Neural cell (in vitro differentiated cells): ENCODE measurements around the gene DUSP19. TPM values are rescaled to one million over a fixed set of nuclear protein-coding genes. Genes with fewer than 3 reads are reported as not detected.

Experiments used
- H2AFZ ChIP-seq: fragments of 200-600, 300-800 bp; sonication (generic), shearing (Covaris generic); 2 replicates; pipeline ENCODE4 v1.6.0; 2014; ENCODE audit warnings: low read depth, mild to moderate bottlenecking, antibody characterized with exemption, low read length, moderate library complexity
- H3F3A ChIP-seq: fragments of 200-600 bp; shearing (Covaris generic); 2 replicates; pipeline ENCODE4 v1.6.1; 2016; ENCODE audit warnings: mild to moderate bottlenecking, moderate library complexity, mixed read lengths, antibody characterized with exemption, low read length; ENCODE audit not compliant: insufficient read depth, poor library complexity, severe bottlenecking
- H3K27ac ChIP-seq: fragments of 200-600, 300-800 bp; sonication (generic), shearing (Covaris generic); 2 replicates; pipeline ENCODE4 v1.5.1; 2014; ENCODE audit warnings: mild to moderate bottlenecking, low read length, moderate library complexity
- H3K27me3 ChIP-seq: fragments of 300-800, 200-600 bp; sonication (generic), shearing (Covaris generic); 2 replicates; pipeline ENCODE4 v1.6.0; 2014; ENCODE audit warnings: mild to moderate bottlenecking, low read depth, low read length, moderate library complexity; ENCODE audit not compliant: insufficient read depth
- H3K36me3 ChIP-seq: fragments of 300-800, 200-600 bp; sonication (generic), shearing (Covaris generic); 2 replicates; pipeline ENCODE4 v1.5.1; 2014; ENCODE audit warnings: mild to moderate bottlenecking, antibody characterized with exemption, low read length, moderate library complexity; ENCODE audit not compliant: insufficient read depth
- H3K4me2 ChIP-seq: fragments of 300-800, 200-600 bp; sonication (generic), shearing (Covaris generic); 2 replicates; pipeline ENCODE4 v1.6.0; 2014; ENCODE audit warnings: mild to moderate bottlenecking, low read length
- H3K4me3 ChIP-seq: fragments of 300-800, 200-600 bp; sonication (generic), shearing (Covaris generic); 2 replicates; pipeline ENCODE4 v1.5.1; 2014; ENCODE audit warnings: mild to moderate bottlenecking, low read length, moderate library complexity
- H3K79me2 ChIP-seq: fragments of 200-600 bp; shearing (Covaris generic); replicated peaks from 2 replicates; pipeline ENCODE4 v1.6.0; 2014; ENCODE audit warnings: mild to moderate bottlenecking, low read length, moderate library complexity; ENCODE audit not compliant: insufficient read depth
- H3K9ac ChIP-seq: fragments of 300-800, 200-600 bp; sonication (generic), shearing (Covaris generic); 2 replicates; pipeline ENCODE4 v1.6.1; 2016; ENCODE audit warnings: mild to moderate bottlenecking, low read length, mixed read lengths
- H3K9me2 ChIP-seq: fragments of 200-600 bp; shearing (Covaris generic); 2 replicates; pipeline ENCODE4 v1.6.1; 2016; ENCODE audit warnings: mild to moderate bottlenecking, low read length, mixed read lengths; ENCODE audit not compliant: insufficient read depth
- H3K9me3 ChIP-seq: fragments of 200-600, 300-800 bp; sonication (generic), shearing (Covaris generic); 2 replicates; pipeline ENCODE4 v1.6.1; 2016; ENCODE audit warnings: mild to moderate bottlenecking, mixed run types, low read length, moderate library complexity, mixed read lengths
- H4K20me1 ChIP-seq: fragments of 200-600 bp; shearing (Covaris generic); 2 replicates; pipeline ENCODE4 v1.6.1; 2016; ENCODE audit warnings: mild to moderate bottlenecking, mixed run types; ENCODE audit not compliant: insufficient read depth
- EP300 ChIP-seq: fragments of 450-650 bp; conservative IDR thresholded peaks from 2 replicates; pipeline ENCODE4 v1.6.1; 2014; ENCODE audit warnings: antibody characterized with exemption, mild to moderate bottlenecking, moderate library complexity; ENCODE audit not compliant: poor library complexity, severe bottlenecking
- EZH2 ChIP-seq: fragments of 200-600, 300-800 bp; shearing (Covaris generic), sonication (generic); IDR thresholded peaks from 2 replicates; pipeline ENCODE4 v1.6.1; 2014; ENCODE audit warnings: antibody characterized with exemption, low read length, borderline replicate concordance, mild to moderate bottlenecking; ENCODE audit not compliant: insufficient read depth, poor library complexity, severe bottlenecking
- MXI1 ChIP-seq: fragments of 450-650 bp; conservative IDR thresholded peaks from 2 replicates; pipeline ENCODE4 v1.6.1; 2014; ENCODE audit warnings: antibody characterized with exemption, mild to moderate bottlenecking; ENCODE audit not compliant: poor library complexity, severe bottlenecking
- POLR2AphosphoS5 ChIP-seq: IDR thresholded peaks from 2 replicates; pipeline ENCODE4 v1.6.1; 2012
- RAD21 ChIP-seq: fragments of 450-650 bp; conservative IDR thresholded peaks from 2 replicates; pipeline ENCODE4 v1.6.1; 2014; ENCODE audit warnings: antibody characterized with exemption, mild to moderate bottlenecking, moderate library complexity
- SMC3 ChIP-seq: fragments of 450-650 bp; conservative IDR thresholded peaks from 2 replicates; pipeline ENCODE4 v1.6.1; 2014; ENCODE audit warnings: antibody characterized with exemption, mild to moderate bottlenecking, moderate library complexity; ENCODE audit not compliant: poor library complexity
- TAF1 ChIP-seq: IDR thresholded peaks from 2 replicates; pipeline ENCODE4 v1.6.1; 2012; ENCODE audit warnings: low read depth
- polyA plus RNA-seq: library from polyadenylated mRNA; depleted of rRNA; stranded (reverse); fragments of >200 nt; gene quantifications from 2 replicates; pipeline ENCODE4 v1.2.3, GENCODE V29; 2014
- TF ChIP-seq, protein P1 (sequence below): IDR thresholded peaks from 2 replicates; pipeline ENCODE4 v1.6.1; 2012; ENCODE audit warnings: borderline replicate concordance
- TF ChIP-seq, protein P2 (sequence below): fragments of 450-650 bp; IDR thresholded peaks from 2 replicates; pipeline ENCODE4 v1.5.1; 2014; ENCODE audit warnings: antibody characterized with exemption, mild to moderate bottlenecking, moderate library complexity; ENCODE audit not compliant: poor library complexity, severe bottlenecking

Gene DUSP19
- polyA plus RNA-seq, 1 donor from 2014 or later = 5.6 TPM

DNA sequence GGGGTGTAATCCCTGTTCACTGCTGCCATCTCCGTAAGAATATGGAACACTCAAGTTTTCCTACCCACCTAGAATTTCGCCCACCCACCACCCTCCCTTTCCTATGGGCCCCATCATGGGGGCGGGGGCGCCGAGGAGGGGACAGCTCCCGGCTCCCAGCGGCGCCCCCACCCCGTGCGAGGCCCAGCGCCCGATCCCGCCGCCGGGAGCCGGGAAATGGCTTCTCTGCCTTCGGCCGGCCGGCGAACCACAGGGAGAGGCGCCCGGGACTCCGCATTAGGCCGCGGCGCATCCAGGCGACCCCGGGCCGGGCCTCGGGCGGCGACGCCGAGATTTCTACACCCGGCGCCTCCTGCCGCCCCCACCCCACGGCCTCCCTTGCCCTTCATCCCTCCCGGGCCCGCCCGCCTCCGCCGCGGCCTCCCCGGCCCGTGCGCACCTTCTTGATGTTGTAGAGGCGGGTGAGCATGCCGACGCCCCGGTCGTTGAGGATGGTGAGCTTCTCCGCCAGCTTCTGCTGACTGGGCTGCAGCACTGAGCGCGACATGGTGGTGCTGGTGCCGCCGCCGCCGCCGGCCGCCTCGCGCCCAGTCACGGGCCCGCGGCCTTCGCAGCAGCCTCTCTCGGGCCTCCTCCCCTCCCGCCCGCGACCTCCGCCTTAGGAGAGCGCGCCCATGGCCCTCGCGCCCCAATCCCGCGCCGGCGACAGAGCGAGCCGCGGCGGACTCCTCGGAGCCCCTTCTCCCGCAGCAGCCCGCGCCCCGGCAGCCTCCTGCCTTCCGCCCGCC, 40.8 kb upstream of the DUSP19 start:
- Histone ChIP-seq H3K9ac (peak overlapping the region; percentile 90), H3K79me2 (peaks cover 44% of the 10 kb centered on the region), H3K4me3 (peak overlapping the region; percentile 83), H2AFZ (peak overlapping the region; percentile 65), H3K9me2 (no peaks in the 10 kb centered on the region), H3F3A (no peaks in the 10 kb centered on the region), H3K36me3 (no peaks in the 10 kb centered on the region), H3K27ac (peak overlapping the region; percentile 83), H3K4me2 (peak overlapping the region; percentile 69), H3K9me3 (no peaks in the 10 kb centered on the region), H3K27me3 (no peaks in the 10 kb centered on the region), H4K20me1 (no peaks in the 10 kb centered on the region)
- no peak for TF ChIP-seq EP300
- TF ChIP-seq, protein P1, sequence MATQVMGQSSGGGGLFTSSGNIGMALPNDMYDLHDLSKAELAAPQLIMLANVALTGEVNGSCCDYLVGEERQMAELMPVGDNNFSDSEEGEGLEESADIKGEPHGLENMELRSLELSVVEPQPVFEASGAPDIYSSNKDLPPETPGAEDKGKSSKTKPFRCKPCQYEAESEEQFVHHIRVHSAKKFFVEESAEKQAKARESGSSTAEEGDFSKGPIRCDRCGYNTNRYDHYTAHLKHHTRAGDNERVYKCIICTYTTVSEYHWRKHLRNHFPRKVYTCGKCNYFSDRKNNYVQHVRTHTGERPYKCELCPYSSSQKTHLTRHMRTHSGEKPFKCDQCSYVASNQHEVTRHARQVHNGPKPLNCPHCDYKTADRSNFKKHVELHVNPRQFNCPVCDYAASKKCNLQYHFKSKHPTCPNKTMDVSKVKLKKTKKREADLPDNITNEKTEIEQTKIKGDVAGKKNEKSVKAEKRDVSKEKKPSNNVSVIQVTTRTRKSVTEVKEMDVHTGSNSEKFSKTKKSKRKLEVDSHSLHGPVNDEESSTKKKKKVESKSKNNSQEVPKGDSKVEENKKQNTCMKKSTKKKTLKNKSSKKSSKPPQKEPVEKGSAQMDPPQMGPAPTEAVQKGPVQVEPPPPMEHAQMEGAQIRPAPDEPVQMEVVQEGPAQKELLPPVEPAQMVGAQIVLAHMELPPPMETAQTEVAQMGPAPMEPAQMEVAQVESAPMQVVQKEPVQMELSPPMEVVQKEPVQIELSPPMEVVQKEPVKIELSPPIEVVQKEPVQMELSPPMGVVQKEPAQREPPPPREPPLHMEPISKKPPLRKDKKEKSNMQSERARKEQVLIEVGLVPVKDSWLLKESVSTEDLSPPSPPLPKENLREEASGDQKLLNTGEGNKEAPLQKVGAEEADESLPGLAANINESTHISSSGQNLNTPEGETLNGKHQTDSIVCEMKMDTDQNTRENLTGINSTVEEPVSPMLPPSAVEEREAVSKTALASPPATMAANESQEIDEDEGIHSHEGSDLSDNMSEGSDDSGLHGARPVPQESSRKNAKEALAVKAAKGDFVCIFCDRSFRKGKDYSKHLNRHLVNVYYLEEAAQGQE = peak; percentile 28

DNA sequence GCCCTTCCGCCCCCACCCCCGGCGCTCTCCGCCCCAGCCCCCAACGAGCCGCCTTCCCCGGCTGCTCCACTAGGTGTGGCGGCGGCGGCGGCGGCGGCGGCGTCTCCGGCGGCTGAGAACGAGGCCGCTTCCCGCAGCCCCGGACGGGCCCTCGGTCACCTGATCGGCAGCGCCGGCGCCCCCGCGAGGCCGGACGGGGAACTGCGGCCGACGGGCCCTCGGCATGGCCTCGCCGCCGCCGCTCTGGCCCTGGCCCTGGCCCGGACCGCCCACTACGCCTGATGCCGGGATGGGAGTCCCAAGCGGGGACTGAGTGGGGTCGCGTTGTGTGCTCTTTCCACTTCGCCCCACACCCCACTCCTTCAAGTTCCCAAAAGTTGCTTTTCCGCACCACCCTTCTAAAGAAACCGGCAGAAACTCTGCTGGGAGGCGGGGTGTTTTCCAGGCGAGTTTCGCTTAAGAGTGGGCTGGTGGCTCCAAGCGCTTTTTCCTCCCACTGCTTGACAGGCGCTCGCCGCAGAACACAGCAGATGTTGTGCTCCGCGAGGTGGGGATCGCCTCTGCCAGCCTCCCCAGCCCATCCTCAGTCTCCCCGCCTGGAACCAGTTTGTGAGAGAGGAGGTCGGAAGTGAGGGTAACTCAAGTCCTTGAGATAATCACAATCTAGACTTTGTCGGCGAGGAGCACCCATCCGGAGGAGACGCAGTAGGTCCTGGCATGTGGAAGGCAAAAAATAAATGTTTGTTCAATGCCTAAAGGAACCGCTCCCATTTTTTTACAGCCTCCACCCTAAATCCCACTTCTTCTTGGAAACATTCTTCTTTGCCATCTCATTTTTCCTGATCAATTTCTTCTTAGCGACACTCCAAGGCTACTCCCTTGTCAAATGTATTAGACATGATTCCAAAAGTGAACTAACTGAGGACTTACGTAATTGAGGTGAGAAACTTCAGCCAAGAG, 39.9 kb upstream of the DUSP19 start, which contains the start of gene NCKAP1:
TSS of gene NCKAP1 (minus strand) at position 117 of the 960 bp plus-strand sequence. CDS start 358 bp downstream, outside the sequence.
- peak within 1 kb of the TSS; percentile 83 for H3K4me3 ChIP-seq
- peaks cover 35% of the 10 kb centered on the region for H3K79me2 ChIP-seq
- peak within 1 kb of the TSS; percentile 69 for H3K4me2 ChIP-seq
- TF ChIP-seq TAF1 = peak; percentile 33
- TF ChIP-seq, protein P1 = no peak
- TF ChIP-seq MXI1 = no peak
- TF ChIP-seq, protein P2, sequence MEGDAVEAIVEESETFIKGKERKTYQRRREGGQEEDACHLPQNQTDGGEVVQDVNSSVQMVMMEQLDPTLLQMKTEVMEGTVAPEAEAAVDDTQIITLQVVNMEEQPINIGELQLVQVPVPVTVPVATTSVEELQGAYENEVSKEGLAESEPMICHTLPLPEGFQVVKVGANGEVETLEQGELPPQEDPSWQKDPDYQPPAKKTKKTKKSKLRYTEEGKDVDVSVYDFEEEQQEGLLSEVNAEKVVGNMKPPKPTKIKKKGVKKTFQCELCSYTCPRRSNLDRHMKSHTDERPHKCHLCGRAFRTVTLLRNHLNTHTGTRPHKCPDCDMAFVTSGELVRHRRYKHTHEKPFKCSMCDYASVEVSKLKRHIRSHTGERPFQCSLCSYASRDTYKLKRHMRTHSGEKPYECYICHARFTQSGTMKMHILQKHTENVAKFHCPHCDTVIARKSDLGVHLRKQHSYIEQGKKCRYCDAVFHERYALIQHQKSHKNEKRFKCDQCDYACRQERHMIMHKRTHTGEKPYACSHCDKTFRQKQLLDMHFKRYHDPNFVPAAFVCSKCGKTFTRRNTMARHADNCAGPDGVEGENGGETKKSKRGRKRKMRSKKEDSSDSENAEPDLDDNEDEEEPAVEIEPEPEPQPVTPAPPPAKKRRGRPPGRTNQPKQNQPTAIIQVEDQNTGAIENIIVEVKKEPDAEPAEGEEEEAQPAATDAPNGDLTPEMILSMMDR = peak; percentile 95
- peak; percentile 48 for TF ChIP-seq RAD21
- TF ChIP-seq EP300 = peak; percentile 39
- TF ChIP-seq SMC3 = peak; percentile 38
- no peak for TF ChIP-seq EZH2
- TF ChIP-seq POLR2AphosphoS5 = peak; percentile 60
- peak within 1 kb of the TSS; percentile 83 for H3K27ac ChIP-seq
- H3K36me3 ChIP-seq = no peaks in the 10 kb centered on the region
- no peaks in the 10 kb centered on the region for H4K20me1 ChIP-seq
- no peaks in the 10 kb centered on the region for H3K9me3 ChIP-seq
- no peaks in the 10 kb centered on the region for H3F3A ChIP-seq
- H3K27me3 ChIP-seq = no peaks in the 10 kb centered on the region
- H2AFZ ChIP-seq = peak within 1 kb of the TSS; percentile 65
- H3K9me2 ChIP-seq = no peaks in the 10 kb centered on the region
- H3K9ac ChIP-seq = peak within 1 kb of the TSS; percentile 90
